ENCODE results near the gene PLXNA2. TPM values are rescaled to one million over a fixed set of nuclear protein-coding genes. Genes with fewer than 3 reads are reported as not detected.

The PLXNA2 gene
- total and polyA plus RNA-seq, 2 of the 8 experiments (the other 6 are each of a cell fraction or from before 2014, with no cell fraction given), result 0.33 to 1.5 TPM

GRCh38 chr1:208173749-208174148 is 70.4 kb downstream of the PLXNA2 start:
- H3K79me2 ChIP-seq (ENCODE audit: control insufficient read depth in 1 of 2, insufficient read depth in 2 of 2, low read length in 2 of 2), result no peaks in the 10 kb centered on the region
- CTCF ChIA-PET (ENCODE audit: partially characterized antibody), result interaction anchor here (1.5 kb wide), 1 partner anchor 13 kb away, joined by 4 read pairs; no protein-coding TSS in a partner anchor
- WGBS, 2 experiments (ENCODE audit: extremely low coverage in 1 of 2, insufficient coverage in 1 of 2, insufficient read length in 1 of 2, insufficient replicate concordance in 2 of 2, low coverage in 1 of 2, low lambda C conversion rate in 2 of 2, missing lambda C conversion rate in 1 of 2), result 100% methylated on average over 6 of the region's 6 CpGs; no CpG with 5 or more reads in 1 of the 2 experiments

More at GRCh38 chr1:208173749-208174148, 70.4 kb downstream of the PLXNA2 start:
- TF ChIP-seq ASH2L (IDR thresholded peaks at IDR 0.05; ENCODE audit: low read length), result no peak
- Histone ChIP-seq H3K4me1 (replicated peaks in 1 of 4; ENCODE audit: control insufficient read depth in 3 of 4, insufficient read depth in 4 of 4, low read length in 3 of 4) (peaks cover 8 to 23% (median 13%) of the 10 kb centered on the region in 4 experiments), H3K4ac (replicated peaks; ENCODE audit: insufficient read length, low read depth, low read length) (no peak overlapping the region), H3K36me3 (ENCODE audit: control insufficient read depth in 2 of 4, insufficient read depth in 4 of 4, low read length in 3 of 4) (no peaks in the 10 kb centered on the region), H4K20me1 (replicated peaks in 1 of 2; ENCODE audit: control insufficient read depth in 1 of 2, insufficient read depth in 2 of 2, low read length in 2 of 2) (no peaks in the 10 kb centered on the region), H3K79me1 (ENCODE audit: low read depth, low read length) (no peaks in the 10 kb centered on the region), H3K4me2 (ENCODE audit: insufficient read depth in 1 of 2, low read depth in 2 of 2, low read length in 2 of 2) (no peak overlapping the region), H3K23ac (ENCODE audit: insufficient read length) (no peak overlapping the region), H2AK5ac (ENCODE audit: low read depth, low read length) (no peak overlapping the region), H3K56ac (replicated peaks; ENCODE audit: insufficient read length, low read depth, low read length) (no peak overlapping the region), H3K27ac (ENCODE audit: low read depth, low read length) (no peak overlapping the region), H2BK12ac (ENCODE audit: low read depth, low read length) (no peak overlapping the region), H4K8ac (ENCODE audit: extremely low read depth, insufficient read depth, low read length) (no peak overlapping the region), H2BK15ac (ENCODE audit: low read length) (no peak overlapping the region), H3K23me2 (ENCODE audit: low read depth, low read length) (no peaks in the 10 kb centered on the region), H3K9me3 (ENCODE audit: insufficient read depth in 2 of 2, low read depth in 1 of 2, low read length in 1 of 2) (no peaks in the 10 kb centered on the region), H2BK20ac (ENCODE audit: low read length) (no peak overlapping the region), H2BK120ac (replicated peaks; ENCODE audit: low read depth, low read length) (no peak overlapping the region), H3K4me3 (ENCODE audit: extremely low read depth in 1 of 4, insufficient read depth in 2 of 4, low read depth in 3 of 4, low read length in 4 of 4) (no peak overlapping the region), H3K14ac (ENCODE audit: insufficient read length) (no peak overlapping the region), H3K9ac (replicated peaks in 1 of 4; ENCODE audit: extremely low read depth in 1 of 4, low read depth in 3 of 4, low read length in 3 of 4) (no peak overlapping the region), H4K5ac (ENCODE audit: insufficient read length, low read depth, low read length) (no peak overlapping the region), H3K18ac (ENCODE audit: extremely low read depth, low read length) (no peak overlapping the region), H3K27me3 (replicated peaks in 1 of 4; ENCODE audit: control insufficient read depth in 3 of 4, extremely low read depth in 1 of 4, insufficient read depth in 3 of 4, low read length in 3 of 4) (no peaks in the 10 kb centered on the region), H2AFZ (ENCODE audit: low read length) (no peak overlapping the region), H4K91ac (replicated peaks; ENCODE audit: insufficient read length, low read length) (no peak overlapping the region), H2BK5ac (ENCODE audit: low read depth, low read length) (no peak overlapping the region)
- FAIRE-seq (no peak), DNase-seq (ENCODE audit: low read depth in 1 of 2, low spot score in 2 of 2) (no peak)
- POLR2A ChIA-PET (ENCODE audit: partially characterized antibody), result no interaction called here
